ENCODE data around the gene HLA-DQA1. TPM values are rescaled to one million over a fixed set of nuclear protein-coding genes. Genes with fewer than 3 reads are reported as not detected.
"Not testable (repeated sequence)": the region's sequence is repeated elsewhere in the genome, so short reads cannot be mapped to it uniquely, and the experiment has no call there.

HLA-DQA1 gene
- total RNA-seq, 1 donor from 2014 or later = not detected

DNA sequence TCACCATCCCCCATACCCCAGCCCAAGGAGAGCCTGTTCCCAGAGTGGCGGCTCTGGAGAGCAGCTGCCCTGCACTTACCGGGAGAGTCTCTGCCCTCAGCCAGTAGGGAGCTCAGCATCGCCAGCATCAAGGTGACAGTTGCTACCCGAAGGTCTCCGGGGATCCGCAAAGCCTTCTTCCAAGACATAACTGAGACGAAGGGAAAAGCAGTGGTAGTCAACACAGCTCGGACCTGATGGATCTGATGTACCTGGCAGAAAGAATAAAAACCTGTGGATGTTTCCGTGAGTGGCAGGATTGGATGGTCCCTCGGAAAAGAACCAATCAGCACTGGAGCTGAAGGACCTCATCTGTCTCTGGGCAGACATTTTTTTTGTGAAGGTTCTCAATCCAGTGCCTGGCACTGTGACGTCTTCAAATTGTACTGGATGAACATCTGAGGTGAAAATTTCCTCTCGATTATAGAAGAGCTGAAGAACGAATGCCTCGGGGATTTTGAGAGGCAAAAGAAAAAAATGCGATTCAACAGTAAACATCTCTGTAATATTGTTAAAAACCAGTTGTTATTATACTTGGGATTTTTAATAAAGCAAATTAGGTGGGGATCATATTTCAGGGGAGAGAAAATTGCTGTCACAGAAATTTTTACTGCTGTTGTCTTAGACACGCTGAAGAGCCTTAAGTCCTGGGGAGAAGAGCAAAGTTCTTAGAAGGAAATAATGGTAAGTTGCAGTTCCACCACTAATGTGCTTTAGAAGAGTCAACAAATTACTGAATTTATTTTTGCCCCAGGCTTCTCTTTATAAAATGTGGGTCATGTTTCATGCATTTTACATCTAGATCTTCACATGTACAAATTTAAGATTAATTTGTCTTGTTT lies 29.5 kb downstream of the HLA-DQA1 start, which contains the start of gene HLA-DQB1:
Gene HLA-DQB1 (minus strand): TSS at position 238 of the 881 bp plus-strand sequence. CDS start 50 bp downstream, at position 188.
- peaks cover 15% of the 10 kb centered on the region for H3K4me1 Mint-ChIP-seq (ENCODE audit: low read depth)
- peaks cover 42% of the 10 kb centered on the region for H3K27me3 Mint-ChIP-seq
- H3K27ac Mint-ChIP-seq = peak within 1 kb of the TSS; percentile 79
- peak; percentile 11 for DNase-seq (ENCODE audit: low spot score, unreplicated experiment)
- no peaks in the 10 kb centered on the region for H3K36me3 Mint-ChIP-seq (ENCODE audit: insufficient read depth)
- TF ChIP-seq, protein P1, sequence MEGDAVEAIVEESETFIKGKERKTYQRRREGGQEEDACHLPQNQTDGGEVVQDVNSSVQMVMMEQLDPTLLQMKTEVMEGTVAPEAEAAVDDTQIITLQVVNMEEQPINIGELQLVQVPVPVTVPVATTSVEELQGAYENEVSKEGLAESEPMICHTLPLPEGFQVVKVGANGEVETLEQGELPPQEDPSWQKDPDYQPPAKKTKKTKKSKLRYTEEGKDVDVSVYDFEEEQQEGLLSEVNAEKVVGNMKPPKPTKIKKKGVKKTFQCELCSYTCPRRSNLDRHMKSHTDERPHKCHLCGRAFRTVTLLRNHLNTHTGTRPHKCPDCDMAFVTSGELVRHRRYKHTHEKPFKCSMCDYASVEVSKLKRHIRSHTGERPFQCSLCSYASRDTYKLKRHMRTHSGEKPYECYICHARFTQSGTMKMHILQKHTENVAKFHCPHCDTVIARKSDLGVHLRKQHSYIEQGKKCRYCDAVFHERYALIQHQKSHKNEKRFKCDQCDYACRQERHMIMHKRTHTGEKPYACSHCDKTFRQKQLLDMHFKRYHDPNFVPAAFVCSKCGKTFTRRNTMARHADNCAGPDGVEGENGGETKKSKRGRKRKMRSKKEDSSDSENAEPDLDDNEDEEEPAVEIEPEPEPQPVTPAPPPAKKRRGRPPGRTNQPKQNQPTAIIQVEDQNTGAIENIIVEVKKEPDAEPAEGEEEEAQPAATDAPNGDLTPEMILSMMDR (IDR thresholded peaks at IDR 0.05; ENCODE audit: unreplicated experiment) = no peak
- peak within 1 kb of the TSS; percentile 78 for H3K4me3 Mint-ChIP-seq (ENCODE audit: low read depth)
- no peaks in the 10 kb centered on the region for H3K9me3 Mint-ChIP-seq (ENCODE audit: low read depth)

- TF ChIP-seq, protein P1 (IDR thresholded peaks at IDR 0.05; ENCODE audit: unreplicated experiment) = no peak
- DNase-seq (ENCODE audit: low spot score, unreplicated experiment) = no peak
- Mint-ChIP-seq H3K27me3 (peaks cover 37% of the 10 kb centered on the region), H3K27ac (no peak overlapping the region), H3K9me3 (ENCODE audit: low read depth) (peaks cover 6% of the 10 kb centered on the region), H3K4me1 (ENCODE audit: low read depth) (peaks cover 13% of the 10 kb centered on the region), H3K4me3 (ENCODE audit: low read depth) (no peak overlapping the region), H3K36me3 (ENCODE audit: insufficient read depth) (no peaks in the 10 kb centered on the region)
Observed at GRCh38 chr6:32668226-32668747, 31.1 kb downstream of the HLA-DQA1 start.

DNA sequence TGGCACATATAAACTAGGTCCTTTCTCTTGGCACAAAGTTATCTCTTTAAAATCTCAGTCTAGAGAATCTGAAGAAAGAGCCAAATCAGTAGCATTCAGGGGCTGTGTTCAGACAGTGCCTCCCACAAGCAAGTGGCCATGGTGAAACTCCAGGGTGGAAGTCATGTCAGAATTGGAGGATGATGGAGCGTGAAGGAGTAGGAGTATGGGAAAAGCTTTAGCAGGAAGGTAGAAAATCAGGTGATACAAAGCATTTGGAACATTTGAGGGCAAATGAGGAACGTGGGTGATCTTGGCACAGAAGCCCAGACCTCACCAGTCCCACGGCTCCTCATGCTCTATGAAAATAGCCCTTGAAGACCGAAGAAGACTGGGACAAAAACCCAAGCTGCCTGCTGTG lies 32.0 kb downstream of the HLA-DQA1 start:
- Mint-ChIP-seq H3K36me3 (ENCODE audit: insufficient read depth) (no peaks in the 10 kb centered on the region), H3K27ac (no peak overlapping the region), H3K9me3 (ENCODE audit: low read depth) (peaks cover 6% of the 10 kb centered on the region), H3K4me3 (ENCODE audit: low read depth) (no peak overlapping the region), H3K4me1 (ENCODE audit: low read depth) (peaks cover 11% of the 10 kb centered on the region), H3K27me3 (peaks cover 29% of the 10 kb centered on the region)
- DNase-seq (ENCODE audit: low spot score, unreplicated experiment) = no peak
- TF ChIP-seq, protein P1 (IDR thresholded peaks at IDR 0.05; ENCODE audit: unreplicated experiment) = no peak

DNA sequence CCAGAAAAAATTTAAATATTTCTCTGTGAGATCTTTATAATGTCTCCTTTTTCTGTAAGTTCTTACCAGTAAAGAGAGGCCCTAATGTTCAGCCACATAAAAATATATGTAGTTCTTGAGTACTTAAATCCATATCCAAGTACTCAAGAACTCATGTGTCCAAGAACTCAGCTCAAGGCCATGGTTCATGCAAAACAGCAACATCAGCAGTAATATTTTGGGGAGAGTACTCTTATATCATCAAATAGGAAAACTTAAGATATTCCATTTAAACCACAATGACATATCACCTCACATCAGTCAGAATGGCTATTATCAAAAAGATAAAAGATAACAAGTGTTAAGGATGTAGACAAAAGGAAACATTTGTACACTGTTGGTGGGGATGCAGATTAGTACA lies 32.7 kb downstream of the HLA-DQA1 start:
- no peaks in the 10 kb centered on the region for H3K36me3 Mint-ChIP-seq (ENCODE audit: insufficient read depth)
- DNase-seq (ENCODE audit: low spot score, unreplicated experiment) = no peak
- TF ChIP-seq, protein P1 (IDR thresholded peaks at IDR 0.05; ENCODE audit: unreplicated experiment) = no peak

DNA sequence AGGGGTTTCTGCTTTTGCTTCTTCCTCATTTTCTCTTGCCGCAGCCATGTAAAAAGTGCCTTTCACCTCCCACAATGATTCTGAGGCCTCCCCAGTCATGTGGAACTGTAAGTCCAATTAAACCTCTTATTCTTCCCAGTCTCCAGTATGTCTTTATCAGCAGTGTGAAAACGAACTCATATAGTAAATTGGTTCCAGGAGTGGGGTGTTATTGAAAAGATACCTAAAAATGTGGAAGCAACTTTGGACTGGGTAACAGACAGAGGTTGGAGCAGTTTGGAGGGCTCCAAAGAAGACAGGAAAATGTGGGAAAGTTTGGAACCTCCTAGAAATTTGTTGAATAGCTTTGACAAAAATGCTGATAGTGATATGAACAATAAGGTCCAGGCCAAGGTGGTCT lies 34.7 kb downstream of the HLA-DQA1 start:
- not testable (repeated sequence) for H3K36me3 Mint-ChIP-seq (ENCODE audit: insufficient read depth); H3K27me3 Mint-ChIP-seq; H3K9me3 Mint-ChIP-seq (ENCODE audit: low read depth); H3K4me1 Mint-ChIP-seq (ENCODE audit: low read depth); H3K4me3 Mint-ChIP-seq (ENCODE audit: low read depth); DNase-seq (ENCODE audit: low spot score, unreplicated experiment); H3K27ac Mint-ChIP-seq

More for the DNA sequence above, 32.7 kb downstream of the HLA-DQA1 start:
- peaks cover 6% of the 10 kb centered on the region for H3K9me3 Mint-ChIP-seq (ENCODE audit: low read depth)
- H3K27me3 Mint-ChIP-seq = peaks cover 23% of the 10 kb centered on the region
- peaks cover 10% of the 10 kb centered on the region for H3K4me1 Mint-ChIP-seq (ENCODE audit: low read depth)
- no peak overlapping the region for H3K27ac Mint-ChIP-seq
- H3K4me3 Mint-ChIP-seq (ENCODE audit: low read depth) = no peak overlapping the region

GRCh38 chr6:32674123-32674522 lies 36.9 kb downstream of the HLA-DQA1 start:
- not testable (repeated sequence) for H3K4me3 Mint-ChIP-seq (ENCODE audit: low read depth); H3K36me3 Mint-ChIP-seq (ENCODE audit: insufficient read depth); DNase-seq (ENCODE audit: low spot score, unreplicated experiment); H3K27me3 Mint-ChIP-seq; H3K27ac Mint-ChIP-seq; H3K4me1 Mint-ChIP-seq (ENCODE audit: low read depth)
- peaks cover 23% of the 10 kb centered on the region for H3K9me3 Mint-ChIP-seq (ENCODE audit: low read depth)

Data from progenitor cell of endocrine pancreas (in vitro differentiated cells).